HK-2 (cell line): ENCODE measurements around the gene CNTROB.
"Not testable (repeated sequence)": the region's sequence is repeated elsewhere in the genome, so short reads cannot be mapped to it uniquely, and the experiment has no call there.

Source experiments
- DNase-seq: peaks from one replicate; pipeline ENCODE4 v3.0.0-alpha.2; 2018; ENCODE audit not compliant: unreplicated experiment

CNTROB gene

DNA sequence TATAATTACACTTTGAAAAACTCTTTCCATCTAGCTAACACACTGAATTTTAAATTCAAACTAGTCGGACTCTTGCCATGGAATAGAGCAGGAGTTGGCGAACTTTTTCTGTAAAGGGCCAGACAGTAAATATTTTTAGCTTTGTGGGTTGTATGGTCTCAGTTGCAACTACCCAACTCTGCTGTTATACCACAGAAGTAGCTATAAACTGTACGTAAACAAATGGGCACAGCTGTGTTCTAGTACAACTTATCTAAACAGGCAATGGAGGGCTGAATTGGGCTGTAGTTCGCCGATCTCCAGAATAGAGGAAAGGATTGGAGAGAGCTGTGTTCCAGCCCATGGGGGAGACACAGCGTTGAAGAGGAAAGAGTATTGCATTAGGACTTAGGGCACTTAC, 8.7 kb downstream of the CNTROB start:
- DNase-seq = no peak

GRCh38 chr17:7943291-7943690, 11.3 kb downstream of the CNTROB start:
- DNase-seq = no peak

GRCh38 chr17:7944326-7944725, 12.3 kb downstream of the CNTROB start:
- no peak for DNase-seq

DNA sequence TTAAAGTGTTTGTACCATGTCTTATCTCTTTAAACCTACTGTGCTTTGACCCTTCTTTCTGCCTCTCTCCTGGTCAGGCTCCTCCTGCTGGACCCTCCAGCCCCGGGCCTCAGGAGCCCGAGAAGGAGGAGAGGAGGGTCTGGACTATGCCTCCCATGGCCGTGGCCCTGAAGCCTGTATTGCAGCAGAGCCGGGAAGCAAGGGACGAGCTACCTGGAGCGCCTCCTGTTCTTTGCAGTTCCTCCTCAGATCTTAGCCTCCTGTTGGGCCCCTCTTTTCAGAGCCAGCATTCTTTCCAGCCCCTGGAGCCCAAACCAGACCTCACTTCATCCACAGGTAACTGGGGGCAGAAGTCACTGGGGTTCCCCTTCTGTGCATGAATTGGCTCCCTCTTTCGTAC, 13.6 kb downstream of the CNTROB start:
- DNase-seq = no peak

DNA sequence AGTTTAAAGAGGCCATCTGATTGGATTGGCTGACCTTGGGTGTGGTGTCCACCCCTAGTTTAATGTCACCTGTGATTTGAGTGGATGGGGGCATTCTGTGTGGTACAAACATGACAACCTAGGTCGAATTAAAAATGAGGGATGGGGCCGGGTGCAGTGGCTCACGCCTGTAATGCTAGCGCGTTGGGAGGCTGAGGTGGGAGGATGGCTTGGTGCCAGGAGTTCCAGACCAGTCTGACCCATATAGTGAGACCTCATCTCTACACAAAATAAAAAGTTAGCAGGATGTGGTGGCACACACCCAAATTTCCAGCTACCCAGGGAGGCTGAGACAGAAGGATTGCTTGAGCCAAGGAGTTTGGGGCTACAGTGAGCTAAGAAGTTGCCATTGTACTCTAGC, 14.4 kb downstream of the CNTROB start:
- no peak for DNase-seq

GRCh38 chr17:7947651-7948050, 15.6 kb downstream of the CNTROB start:
- DNase-seq = no peak

DNA sequence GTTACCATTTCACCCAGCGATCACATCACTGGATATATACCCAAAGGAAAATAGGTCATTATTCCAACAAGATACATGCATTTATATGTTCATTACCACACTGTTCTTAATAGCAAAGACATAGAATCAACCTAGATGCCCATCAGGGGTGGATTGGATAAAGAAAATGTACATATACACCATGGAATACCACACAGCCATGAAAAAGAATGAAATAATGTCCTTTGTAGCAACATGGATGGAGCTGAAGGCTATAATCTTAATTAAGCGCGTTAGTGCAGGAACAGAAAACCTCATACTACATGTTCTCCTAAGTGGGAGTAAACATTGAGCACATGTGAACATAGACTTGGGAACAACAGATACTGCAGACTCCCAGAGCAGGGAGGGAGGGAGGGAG, 18.6 kb downstream of the CNTROB start:
- no peak for DNase-seq

GRCh38 chr17:7951143-7951792, 19.3 kb downstream of the CNTROB start:
- DNase-seq = no peak

DNA sequence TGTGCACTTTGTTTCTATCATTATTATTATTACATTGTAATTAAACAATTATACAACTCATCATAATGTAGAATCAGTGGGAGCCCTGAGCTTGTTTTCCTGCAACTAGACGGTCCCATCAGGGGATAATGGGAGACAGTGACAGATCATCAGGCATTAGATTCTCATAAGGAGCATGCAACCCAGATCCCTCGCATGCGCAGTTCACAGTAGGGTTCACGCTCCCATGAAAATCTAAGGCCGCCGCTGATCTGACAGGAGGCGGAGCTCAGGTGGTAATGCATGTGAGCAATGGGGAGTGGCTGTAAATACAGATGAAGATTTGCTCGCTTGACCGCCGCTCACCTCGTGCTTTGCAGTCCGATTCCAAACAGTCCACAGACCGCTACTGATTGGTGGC, 21.3 kb downstream of the CNTROB start:
- not testable (repeated sequence) for DNase-seq

DNA sequence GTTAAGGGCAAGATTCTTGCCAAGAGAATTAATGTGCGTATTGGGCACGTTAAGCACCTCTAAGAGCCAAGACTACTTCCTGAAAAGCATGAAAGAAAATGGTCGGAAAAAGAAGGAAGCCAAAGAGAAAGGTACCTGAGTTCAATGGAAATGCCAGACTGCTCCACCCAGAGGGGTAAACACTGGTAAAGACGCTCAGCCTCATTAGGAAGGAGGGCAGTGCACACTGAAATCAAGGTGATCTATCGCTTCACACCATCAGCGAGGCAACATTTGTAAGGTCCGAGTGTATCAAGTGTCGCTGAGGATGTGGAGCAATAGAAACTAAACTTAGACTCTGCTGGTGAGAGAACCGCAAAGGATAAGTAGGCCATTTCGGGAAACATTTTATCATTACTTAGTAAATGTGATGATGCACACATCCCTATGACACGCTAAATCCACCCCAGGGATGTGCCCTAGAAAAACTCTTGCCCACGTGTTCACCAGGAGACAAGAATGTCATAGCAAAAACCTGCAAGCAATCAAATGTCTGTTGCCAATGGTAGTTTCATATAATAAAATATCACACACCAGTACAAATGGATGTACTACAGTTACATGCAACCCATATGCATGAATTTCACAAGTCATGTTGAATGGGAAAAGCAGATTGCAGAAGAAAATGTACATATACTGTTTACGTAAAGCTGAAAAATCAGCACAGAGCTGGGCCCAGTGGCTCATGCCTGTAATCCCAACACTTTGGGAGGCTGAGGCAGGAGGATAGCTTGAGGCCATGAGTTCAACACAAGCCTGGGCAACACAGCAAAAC, 23.6 kb downstream of the CNTROB start:
- no peak for DNase-seq

- DNase-seq = no peak
Observed at GRCh38 chr17:7956228-7956965, 24.4 kb downstream of the CNTROB start.

- no peak for DNase-seq
Observed at GRCh38 chr17:7959503-7960253, 27.7 kb downstream of the CNTROB start.

GRCh38 chr17:7961421-7961820, 29.4 kb downstream of the CNTROB start:
- DNase-seq = no peak

DNA sequence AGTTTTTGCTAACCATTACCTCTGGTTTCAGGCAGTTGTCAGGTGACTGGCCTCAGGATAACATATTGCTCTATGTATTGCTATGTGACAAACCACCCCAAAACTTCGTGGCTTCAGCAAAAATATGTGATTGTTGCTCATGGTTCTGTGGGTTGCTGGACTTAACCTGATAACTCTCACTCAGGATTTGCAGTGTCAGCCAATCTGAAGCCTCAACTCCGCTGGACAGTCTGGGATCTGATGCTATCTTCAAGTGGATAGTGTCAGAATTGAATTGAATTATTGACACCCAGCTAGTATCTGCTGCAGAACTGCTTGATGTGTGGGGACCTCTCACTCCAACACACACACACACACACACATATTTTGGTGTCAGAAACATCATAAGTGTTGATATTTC, 35.7 kb downstream of the CNTROB start:
- no peak for DNase-seq

DNA sequence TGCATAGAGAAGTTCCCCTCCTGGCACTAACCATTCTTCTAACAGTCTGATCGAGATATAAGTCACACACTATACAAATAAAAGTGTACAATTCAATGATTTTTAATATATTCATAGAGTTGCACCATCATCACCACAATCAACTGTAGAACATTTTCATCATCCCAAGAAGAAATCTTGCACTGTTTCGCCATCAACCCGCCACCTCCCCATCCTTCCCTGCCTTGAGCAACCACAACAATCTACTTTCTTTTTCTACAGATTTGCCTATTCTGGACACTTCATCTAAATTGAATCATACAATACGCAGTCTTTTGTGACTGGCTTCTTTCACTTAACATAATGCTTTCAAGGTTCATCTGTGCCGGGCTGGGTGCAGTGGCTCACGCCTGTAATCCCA, 37.4 kb downstream of the CNTROB start:
- no peak for DNase-seq

DNA sequence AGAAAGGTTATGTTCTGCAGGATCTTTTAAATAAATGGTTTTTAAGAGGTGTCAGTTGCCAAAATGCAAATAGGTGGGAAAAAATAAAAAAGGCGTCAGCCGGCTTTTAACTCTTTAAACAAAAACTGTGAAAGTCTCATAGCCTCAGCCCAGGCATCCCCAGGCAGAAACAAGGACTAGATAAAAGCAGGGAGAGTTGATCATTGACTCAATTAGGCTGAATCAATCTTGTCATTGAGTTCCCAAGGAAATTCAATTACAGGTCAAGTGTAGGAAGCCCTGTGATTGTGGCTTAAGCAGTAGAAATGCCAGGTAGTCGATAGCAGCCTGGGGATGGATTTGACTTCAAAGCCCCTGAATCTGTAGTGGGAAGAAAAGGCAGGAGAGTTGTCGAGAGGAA, 39.6 kb downstream of the CNTROB start:
- no peak for DNase-seq

DNA sequence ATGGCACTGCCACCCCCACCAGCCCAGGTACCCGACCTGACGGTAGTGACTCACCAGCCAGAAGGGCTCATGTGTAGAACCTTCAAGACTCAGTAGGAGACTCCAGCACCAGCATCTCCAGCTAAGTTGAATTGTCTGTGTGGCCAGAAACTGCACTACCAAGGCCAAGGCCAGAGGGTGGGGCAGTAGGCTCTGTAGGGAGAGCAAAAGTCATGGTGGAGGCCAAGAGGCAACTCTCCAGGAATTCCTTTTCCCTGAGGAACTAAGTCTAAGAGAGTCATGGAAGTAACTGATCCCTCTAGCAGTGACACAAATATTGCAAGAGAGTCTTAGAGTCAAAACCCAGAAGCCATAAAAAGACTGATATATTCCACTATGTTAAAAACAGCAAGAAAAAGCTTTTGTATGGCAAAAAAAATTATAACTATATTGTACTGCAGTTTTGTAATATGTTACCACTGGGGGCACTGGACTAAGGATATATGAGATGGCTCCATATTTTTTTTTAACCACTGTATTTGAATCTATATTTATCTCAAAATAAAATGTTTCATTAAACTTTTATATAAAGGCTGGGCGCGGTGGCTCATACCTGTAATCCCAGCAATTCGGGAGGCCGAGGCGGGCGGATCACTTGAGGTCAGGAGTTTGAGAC, 40.3 kb downstream of the CNTROB start:
- no peak for DNase-seq

DNA sequence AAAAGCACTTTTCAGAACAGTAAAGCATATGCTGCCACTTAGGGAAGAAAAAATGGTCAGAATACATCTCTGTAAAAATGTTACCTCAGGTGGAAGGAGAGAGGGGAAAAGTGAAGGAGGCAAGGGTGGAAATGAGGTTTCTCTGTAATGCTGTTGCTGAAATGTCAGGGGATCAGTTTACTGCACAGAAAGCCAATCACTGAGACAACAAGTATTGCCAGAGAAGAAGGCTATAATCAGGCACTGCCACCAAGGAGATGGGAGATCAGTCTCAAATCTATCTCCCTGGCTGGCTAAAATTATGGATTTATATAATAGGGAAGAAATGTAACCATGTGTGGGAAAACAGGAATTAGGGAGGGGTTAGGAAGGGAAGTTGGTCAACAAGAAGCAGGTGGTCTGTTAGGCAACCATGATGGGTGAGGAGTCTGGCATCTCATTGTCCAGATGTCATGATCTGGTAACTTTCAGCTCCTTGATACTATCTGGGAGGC, 42.7 kb downstream of the CNTROB start:
- no peak for DNase-seq

GRCh38 chr17:7977039-7977438, 45.0 kb downstream of the CNTROB start:
- no peak for DNase-seq

- DNase-seq = no peak
Observed at GRCh38 chr17:7977805-7978204, 45.8 kb downstream of the CNTROB start.

DNA sequence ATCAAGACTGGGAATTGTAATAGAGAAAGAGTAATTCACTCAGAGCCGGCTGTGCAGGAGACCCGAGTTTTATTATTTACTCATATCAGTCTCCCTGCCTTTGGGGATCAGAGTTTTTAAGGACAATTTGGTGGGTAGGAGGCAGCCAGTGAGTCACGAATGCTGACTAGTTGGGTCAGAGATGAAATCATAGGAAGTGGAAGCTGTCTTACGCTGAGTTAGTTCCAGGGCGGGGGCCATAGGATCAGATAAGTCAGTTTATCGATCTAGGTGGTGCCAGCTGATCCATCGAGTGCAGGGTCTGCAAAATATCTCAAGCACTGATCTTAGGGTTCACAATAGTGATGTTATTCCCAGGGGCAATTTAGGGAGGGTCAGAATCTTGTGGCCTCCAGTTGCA, 50.2 kb downstream of the CNTROB start:
- no peak for DNase-seq
